PC-3 (cell line): ENCODE results near the gene CHAC2. TPM values are rescaled to one million over a fixed set of nuclear protein-coding genes. Genes with fewer than 3 reads are reported as not detected.

Experiments
- ATAC-seq: fragments of 200-7000 bp; cut with Tn5 transposase; 2 replicates; pipeline ENCODE4 v1.9.1; 2020; ENCODE audit warnings: mild to moderate bottlenecking, moderate library complexity
- BruUV-seq: library from RNA; stranded (reverse); fragments of 400-500 nt; replicated peaks from 2 replicates; lab custom pipeline; 2021; lab: Mats Ljungman, UMichigan
- CTCF ChIA-PET: fragments of 300-600 bp; sonication (Branson Sonifier 250); formaldehyde crosslinking; loops from one replicate; lab custom pipeline; 2022; ENCODE audit warnings: antibody characterized with exemption; lab: Charles Lee
- POLR2A ChIA-PET: fragments of 300-600 bp; sonication (Branson Sonifier 250); formaldehyde crosslinking; loops from one replicate; lab custom pipeline; 2022; ENCODE audit warnings: antibody characterized with exemption; ENCODE audit not compliant: unreplicated experiment; lab: Charles Lee
- DNase-seq: peaks from one replicate; pipeline ENCODE4 v3.0.0-alpha.2; 2015
- H2AFZ ChIP-seq: fragments of 300-600 bp; sonication (generic); 2 replicates; pipeline ENCODE4 v1.6.0; 2016; ENCODE audit warnings: antibody characterized with exemption, low read length
- H3F3A ChIP-seq: fragments of 300-600 bp; sonication (generic); one replicate; pipeline ENCODE4 v1.6.0; 2017; ENCODE audit warnings: antibody characterized with exemption, low read length, control low read depth, mild to moderate bottlenecking; ENCODE audit not compliant: unreplicated experiment
- H3K27ac ChIP-seq: fragments of 300-600 bp; sonication (generic); 2 replicates; pipeline ENCODE4 v1.5.1; 2016; ENCODE audit warnings: mild to moderate bottlenecking, low read length
- H3K27me3 ChIP-seq: fragments of 300-600 bp; sonication (generic); 2 replicates; pipeline ENCODE4 v1.6.1; 2016; ENCODE audit warnings: low read length, mixed read lengths
- H3K36me3 ChIP-seq: fragments of 300-600 bp; sonication (generic); 2 replicates; pipeline ENCODE4 v1.6.1; 2016; ENCODE audit warnings: low read depth, mixed run types, low read length, mixed read lengths
- H3K4me1 ChIP-seq: fragments of 300-600 bp; sonication (generic); 2 replicates; pipeline ENCODE4 v1.5.1; 2016; ENCODE audit warnings: low read length; ENCODE audit not compliant: insufficient read depth
- H3K4me2 ChIP-seq: fragments of 300-600 bp; sonication (generic); 2 replicates; pipeline ENCODE4 v1.6.0; 2016; ENCODE audit warnings: low read length
- H3K4me3 ChIP-seq: fragments of 300-600 bp; sonication (generic); 2 replicates; pipeline ENCODE4 v1.5.1; 2016; ENCODE audit warnings: mild to moderate bottlenecking, low read length, mixed read lengths
- H3K79me2 ChIP-seq: fragments of 300-600 bp; sonication (generic); 2 replicates; pipeline ENCODE4 v1.6.1; 2017; ENCODE audit warnings: low read length, mixed read lengths
- H3K9ac ChIP-seq: fragments of 300-600 bp; sonication (generic); 2 replicates; pipeline ENCODE4 v1.6.0; 2016; ENCODE audit warnings: mild to moderate bottlenecking, low read length
- H3K9me2 ChIP-seq: fragments of 300-600 bp; sonication (generic); replicated peaks from 2 replicates; pipeline ENCODE4 v1.6.1; 2016; ENCODE audit warnings: mixed run types, low read length, mixed read lengths
- H3K9me3 ChIP-seq: fragments of 300-600 bp; sonication (generic); 2 replicates; pipeline ENCODE4 v1.6.1; 2016; ENCODE audit warnings: low read length, mixed read lengths
- H4K20me1 ChIP-seq: fragments of 300-600 bp; sonication (generic); 2 replicates; pipeline ENCODE4 v1.6.1; 2016; ENCODE audit warnings: low read length, mixed read lengths
- EZH2 ChIP-seq: fragments of 300-600 bp; sonication (generic); IDR thresholded peaks from one replicate; pipeline ENCODE4 v1.6.1; 2017; ENCODE audit warnings: antibody characterized with exemption, mild to moderate bottlenecking, low read length; ENCODE audit not compliant: unreplicated experiment
- EZH2phosphoT487 ChIP-seq: fragments of 300-600 bp; sonication (generic); IDR thresholded peaks from 2 replicates; pipeline ENCODE4 v1.6.1; 2018; ENCODE audit warnings: mild to moderate bottlenecking, antibody characterized with exemption, low read length, borderline replicate concordance
- intact Hi-C: fragments of 100-400 bp; cut with micrococcal nuclease; formaldehyde crosslinking; loops from 2 replicates; pipeline ENCODE4 v1.9.0; 2023
- total RNA-seq: library from RNA; depleted of rRNA; stranded (reverse); fragments of >200 nt; gene quantifications from 2 replicates; pipeline ENCODE4 v1.2.3, GENCODE V29; 2014
- TF ChIP-seq, protein P1 (sequence below): fragments of 300-600 bp; sonication (generic); conservative IDR thresholded peaks from 2 replicates; pipeline ENCODE4 v1.5.1; 2017; ENCODE audit warnings: antibody characterized with exemption, low read depth, mild to moderate bottlenecking, low read length

The CHAC2 gene
- total RNA-seq, 1 experiment from 2014 or later: 16.0 TPM

DNA sequence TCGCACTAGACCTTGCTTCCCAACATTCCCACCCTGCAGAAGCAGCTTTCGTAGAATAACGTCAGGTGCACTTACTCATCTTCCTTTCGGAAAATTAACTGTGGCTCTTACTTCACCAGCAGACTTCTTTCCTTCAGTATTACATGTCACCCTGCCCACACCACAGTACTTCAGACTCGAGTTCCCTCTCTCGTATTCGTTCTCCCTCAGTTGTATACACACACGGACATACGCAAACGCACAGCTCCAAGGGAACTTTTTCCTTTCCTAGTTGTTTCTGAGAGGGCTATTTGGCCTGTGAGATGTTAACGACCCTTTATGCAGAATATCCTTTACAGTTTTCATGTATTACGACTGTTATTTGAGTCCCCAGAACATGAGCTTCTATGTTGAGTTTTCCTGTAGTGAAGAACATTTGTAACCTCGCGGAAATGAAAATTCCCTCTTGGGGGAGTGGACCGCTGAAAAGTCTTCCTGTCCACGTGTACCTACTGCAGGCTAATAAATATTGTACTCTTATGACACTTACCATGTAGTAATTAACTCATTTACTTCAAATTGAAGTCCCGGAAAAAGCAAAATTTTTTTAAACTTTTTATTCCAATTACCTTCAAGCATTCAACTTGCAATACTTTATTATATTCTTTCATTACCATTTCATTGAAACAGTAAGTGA is 20.1 kb downstream of the CHAC2 start:
- CTCF ChIA-PET: no interaction called here
- DNase-seq: peak; percentile 36
- intact Hi-C loops: no loop called here

DNA sequence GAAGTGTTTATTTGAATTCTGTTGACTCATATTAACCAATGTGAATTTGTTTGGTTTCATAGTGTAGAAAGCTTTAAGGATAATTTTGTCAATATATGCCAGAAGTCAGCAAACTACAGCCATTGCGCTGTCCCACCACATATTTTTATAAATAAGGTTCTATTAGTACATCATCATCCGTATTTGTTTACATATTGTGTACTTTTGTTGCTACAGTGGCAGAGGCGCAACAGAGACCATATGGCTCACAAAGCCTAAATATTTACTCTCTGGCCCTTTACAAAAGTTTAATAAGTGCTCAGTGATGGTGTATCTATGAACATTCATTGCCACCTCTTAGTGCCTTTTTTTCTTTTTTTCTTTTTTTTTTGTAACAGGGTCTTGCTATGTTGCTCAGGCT is 25.7 kb downstream of the CHAC2 start:
- H3K9ac ChIP-seq: no peak overlapping the region
- TF ChIP-seq EZH2phosphoT487 (no peak), EZH2 (no peak)
- TF ChIP-seq, protein P1, sequence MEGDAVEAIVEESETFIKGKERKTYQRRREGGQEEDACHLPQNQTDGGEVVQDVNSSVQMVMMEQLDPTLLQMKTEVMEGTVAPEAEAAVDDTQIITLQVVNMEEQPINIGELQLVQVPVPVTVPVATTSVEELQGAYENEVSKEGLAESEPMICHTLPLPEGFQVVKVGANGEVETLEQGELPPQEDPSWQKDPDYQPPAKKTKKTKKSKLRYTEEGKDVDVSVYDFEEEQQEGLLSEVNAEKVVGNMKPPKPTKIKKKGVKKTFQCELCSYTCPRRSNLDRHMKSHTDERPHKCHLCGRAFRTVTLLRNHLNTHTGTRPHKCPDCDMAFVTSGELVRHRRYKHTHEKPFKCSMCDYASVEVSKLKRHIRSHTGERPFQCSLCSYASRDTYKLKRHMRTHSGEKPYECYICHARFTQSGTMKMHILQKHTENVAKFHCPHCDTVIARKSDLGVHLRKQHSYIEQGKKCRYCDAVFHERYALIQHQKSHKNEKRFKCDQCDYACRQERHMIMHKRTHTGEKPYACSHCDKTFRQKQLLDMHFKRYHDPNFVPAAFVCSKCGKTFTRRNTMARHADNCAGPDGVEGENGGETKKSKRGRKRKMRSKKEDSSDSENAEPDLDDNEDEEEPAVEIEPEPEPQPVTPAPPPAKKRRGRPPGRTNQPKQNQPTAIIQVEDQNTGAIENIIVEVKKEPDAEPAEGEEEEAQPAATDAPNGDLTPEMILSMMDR: no peak
- no peaks in the 10 kb centered on the region for H3K9me3 ChIP-seq
- H2AFZ ChIP-seq: no peak overlapping the region
- no peaks in the 10 kb centered on the region for H3K27me3 ChIP-seq
- DNase-seq (no peak), ATAC-seq (no peak)
- no peaks in the 10 kb centered on the region for H3F3A ChIP-seq
- peaks cover 10% of the 10 kb centered on the region; the same call in 1 of the 2 replicates for H3K36me3 ChIP-seq
- CTCF ChIA-PET: no interaction called here
- H3K4me3 ChIP-seq: no peak overlapping the region
- POLR2A ChIA-PET: no interaction called here
- H3K9me2 ChIP-seq: no peaks in the 10 kb centered on the region
- H4K20me1 ChIP-seq: 0 out of 2 replicates have a peak, but pooled peaks cover 3% of the 10 kb centered on the region
- peaks cover 39% of the 10 kb centered on the region for H3K79me2 ChIP-seq
- H3K4me1 ChIP-seq: peaks cover 3% of the 10 kb centered on the region; the same call in 1 of the 2 replicates
- no peak overlapping the region for H3K27ac ChIP-seq
- BruUV-seq: no TSS peak
- no peak overlapping the region for H3K4me2 ChIP-seq
- intact Hi-C loops: no loop called here

More for the DNA sequence above, 20.1 kb downstream of the CHAC2 start:
- Histone ChIP-seq H3K9me2 (no peaks in the 10 kb centered on the region), H3K4me2 (peak overlapping the region; percentile 88), H3F3A (no peaks in the 10 kb centered on the region), H3K4me1 (peaks cover 15% of the 10 kb centered on the region), H2AFZ (peak overlapping the region; percentile 89), H4K20me1 (0 out of 2 replicates have a peak, but pooled peaks cover 3% of the 10 kb centered on the region), H3K27ac (peak overlapping the region; percentile 52), H3K79me2 (peaks cover 89% of the 10 kb centered on the region), H3K27me3 (no peaks in the 10 kb centered on the region), H3K36me3 (no peaks in the 10 kb centered on the region), H3K4me3 (peak overlapping the region; percentile 96), H3K9ac (peak overlapping the region; percentile 83), H3K9me3 (no peaks in the 10 kb centered on the region)
- ATAC-seq: peak; percentile 23
- TF ChIP-seq, protein P1: no peak
- TF ChIP-seq EZH2phosphoT487: no peak
- no peak for TF ChIP-seq EZH2
- TSS peak; percentile 59 for BruUV-seq
- POLR2A ChIA-PET: interaction anchor here (0.6 kb wide), 1 partner anchor 372 kb away, joined by 4 read pairs; no protein-coding TSS in a partner anchor

DNA sequence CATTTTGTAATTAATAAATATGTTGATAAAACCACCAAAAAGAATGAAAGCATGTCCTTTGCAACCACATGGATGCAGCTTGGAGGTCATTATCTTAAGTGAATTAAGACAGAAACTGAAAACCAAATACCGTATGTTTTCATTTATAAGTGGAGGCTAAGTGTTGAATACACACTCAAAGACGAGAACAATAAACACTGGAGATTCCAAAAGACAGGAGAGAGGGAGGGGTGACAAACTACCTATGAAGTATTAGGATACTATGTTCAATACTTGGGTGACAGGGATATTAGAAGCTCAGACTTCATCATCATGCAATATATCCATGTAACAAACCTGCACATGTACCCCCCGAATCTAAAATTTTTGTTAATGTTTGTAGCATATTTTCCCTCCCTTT is 26.2 kb downstream of the CHAC2 start:
- TF ChIP-seq EZH2phosphoT487 (no peak), EZH2 (no peak)
- TF ChIP-seq, protein P1: no peak
- no peaks in the 10 kb centered on the region for H3K4me1 ChIP-seq
- ATAC-seq: no peak
- POLR2A ChIA-PET: no interaction called here
- H3K9me2 ChIP-seq: no peaks in the 10 kb centered on the region
- 0 out of 2 replicates have a peak, but pooled peaks cover 3% of the 10 kb centered on the region for H4K20me1 ChIP-seq
- no peak overlapping the region for H3K4me3 ChIP-seq
- peaks cover 10% of the 10 kb centered on the region; the same call in 1 of the 2 replicates for H3K36me3 ChIP-seq
- H3K27me3 ChIP-seq: no peaks in the 10 kb centered on the region
- no peaks in the 10 kb centered on the region for H3K9me3 ChIP-seq
- H3F3A ChIP-seq: no peaks in the 10 kb centered on the region
- no TSS peak for BruUV-seq
- H3K27ac ChIP-seq: no peak overlapping the region
- H3K4me2 ChIP-seq: no peak overlapping the region
- DNase-seq: no peak
- H2AFZ ChIP-seq: no peak overlapping the region
- H3K79me2 ChIP-seq: peaks cover 34% of the 10 kb centered on the region
- no peak overlapping the region for H3K9ac ChIP-seq
- intact Hi-C loops: no loop called here
- CTCF ChIA-PET: no interaction called here
